CD14-positive monocyte (primary cell): Measurements from ENCODE around the gene SMS. TPM values are rescaled to one million over a fixed set of nuclear protein-coding genes. Genes with fewer than 3 reads are reported as not detected.

ENCODE experiments used
- DNase-seq, 3 donors: peaks; one replicate each; pipeline ENCODE4 v3.0.0-alpha.2; 2011 to 2022
- H2AFZ ChIP-seq: 2 replicates; pipeline ENCODE4 v1.6.0; 2012; ENCODE audit warnings: mild to moderate bottlenecking, low read depth, low read length, inconsistent platforms; ENCODE audit not compliant: insufficient read depth, poor library complexity, severe bottlenecking
- H3K27ac ChIP-seq, 2 donors: 1 replicate in 1 of 2; 2 replicates in 1 of 2; pipeline ENCODE4 v1.5.1; 2012 to 2013; ENCODE audit warnings: low read length in 2 of 2, control low read depth in 1 of 2, inconsistent platforms in 1 of 2, low read depth in 1 of 2, mild to moderate bottlenecking in 1 of 2
- H3K27me3 ChIP-seq, 2 donors: one replicate each; pipeline versions ENCODE4 v1.6.0 to v1.6.1; 2011 to 2013; ENCODE audit warnings: low read length in 2 of 2; ENCODE audit not compliant: control insufficient read depth in 2 of 2, insufficient read depth in 2 of 2
- H3K36me3 ChIP-seq, 2 donors: replicated peaks in 1 of 2; 1 replicate in 1 of 2; 2 replicates in 1 of 2; pipeline versions ENCODE4 v1.5.1 to v1.6.1; 2012 to 2013; ENCODE audit warnings: low read length in 2 of 2, control low read depth in 1 of 2, inconsistent platforms in 1 of 2, mild to moderate bottlenecking in 1 of 2; ENCODE audit not compliant: insufficient read depth in 2 of 2, control insufficient read depth in 1 of 2
- H3K4me1 ChIP-seq, 2 donors: 1 replicate in 1 of 2; 2 replicates in 1 of 2; pipeline versions ENCODE4 v1.5.1 to v1.6.1; 2012 to 2013; ENCODE audit warnings: low read length in 2 of 2, control low read depth in 1 of 2, inconsistent platforms in 1 of 2, mild to moderate bottlenecking in 1 of 2, moderate library complexity in 1 of 2; ENCODE audit not compliant: insufficient read depth in 2 of 2, control insufficient read depth in 1 of 2
- H3K4me2 ChIP-seq: replicated peaks from 2 replicates; pipeline ENCODE3; 2012; ENCODE audit warnings: low read length, moderate library complexity, mild to moderate bottlenecking; ENCODE audit not compliant: poor library complexity, severe bottlenecking; ENCODE audit errors: extremely low read depth
- H3K4me3 ChIP-seq, 3 experiments: fragments of 200-600 bp in 1 of 3; sonication (generic) in 1 of 3; replicated peaks in 1 of 3; 1 replicate in 2 of 3; 2 replicates in 1 of 3; pipeline ENCODE4 v1.5.1; 2011 to 2013; ENCODE audit warnings: low read length in 3 of 3, mild to moderate bottlenecking in 3 of 3, control low read depth in 2 of 3, low read depth in 2 of 3, inconsistent platforms in 1 of 3, moderate library complexity in 1 of 3
- H3K79me2 ChIP-seq: 2 replicates; pipeline ENCODE4 v1.6.0; 2012; ENCODE audit warnings: mild to moderate bottlenecking, control low read depth, inconsistent platforms, low read length, moderate library complexity; ENCODE audit not compliant: insufficient read depth
- H3K9ac ChIP-seq: 2 replicates; pipeline ENCODE4 v1.6.0; 2017; ENCODE audit warnings: low read length, mild to moderate bottlenecking; ENCODE audit not compliant: insufficient read depth, poor library complexity, severe bottlenecking
- H3K9me3 ChIP-seq, 2 donors: replicated peaks in 1 of 2; 1 replicate in 1 of 2; 2 replicates in 1 of 2; pipeline versions ENCODE4 v1.5.1 to v1.6.1; 2012 to 2013; ENCODE audit warnings: low read length in 2 of 2, control low read depth in 1 of 2; ENCODE audit not compliant: control insufficient read depth in 1 of 2, insufficient read depth in 1 of 2
- H4K20me1 ChIP-seq: 2 replicates; pipeline ENCODE4 v1.6.0; 2012; ENCODE audit warnings: mild to moderate bottlenecking, low read length, control low read depth, moderate library complexity; ENCODE audit not compliant: insufficient read depth
- H3K27ac Mint-ChIP-seq, 7 donors: one replicate each; pipeline ENCODE4 v1.8.0; 2020; ENCODE audit warnings: mild to moderate bottlenecking in 7 of 7, mixed read lengths in 7 of 7, moderate library complexity in 6 of 7, inconsistent platforms in 2 of 7
- H3K27me3 Mint-ChIP-seq, 3 donors: one replicate each; pipeline ENCODE4 v1.8.0; 2021 to 2022; ENCODE audit warnings: low read depth in 3 of 3, mild to moderate bottlenecking in 3 of 3, mixed read lengths in 3 of 3, moderate library complexity in 3 of 3, inconsistent platforms in 1 of 3
- H3K36me3 Mint-ChIP-seq, 2 donors: one replicate each; pipeline ENCODE4 v1.8.0; 2020; ENCODE audit warnings: mixed read lengths in 2 of 2, inconsistent platforms in 1 of 2, mild to moderate bottlenecking in 1 of 2
- H3K4me1 Mint-ChIP-seq: one replicate; pipeline ENCODE4 v1.8.0; 2020; ENCODE audit warnings: mild to moderate bottlenecking, mixed read lengths
- H3K4me3 Mint-ChIP-seq, 2 donors: one replicate each; pipeline ENCODE4 v1.8.0; 2020; ENCODE audit warnings: mild to moderate bottlenecking in 2 of 2, mixed read lengths in 2 of 2, moderate library complexity in 1 of 2
- H3K9me3 Mint-ChIP-seq, 7 donors: one replicate each; pipeline ENCODE4 v1.8.0; 2020 to 2022; ENCODE audit warnings: mixed read lengths in 7 of 7, mild to moderate bottlenecking in 6 of 7, moderate library complexity in 6 of 7, inconsistent platforms in 2 of 7
- CTCF ChIP-seq: fragments of 200-600 bp; IDR thresholded peaks from one replicate; pipeline ENCODE4 v1.8.0; 2022; ENCODE audit warnings: antibody characterized with exemption, mild to moderate bottlenecking
- WGBS: methylation state at CpG from one replicate; pipeline ENCODE4 v1.1.5; 2013; ENCODE audit warnings: missing lambda C conversion rate; ENCODE audit not compliant: insufficient coverage; 5-methylcytosine and 5-hydroxymethylcytosine counted together
- intact Hi-C, 2 donors: fragments of 100-400 bp; cut with micrococcal nuclease; formaldehyde crosslinking; loops; one replicate each; pipeline versions ENCODE4 v1.15.0 to v1.15.1; 2023
- polyA plus RNA-seq, 3 donors: library from polyadenylated mRNA; depleted of rRNA in 1 of 3; unstranded in 2 of 3; stranded (reverse) in 1 of 3; fragments of 300-500 nt in 2 of 3; fragments of >200 nt in 1 of 3; fragmentation: Illumina TruSeq in 2 of 3; gene quantifications; 1 replicate in 2 of 3; 2 replicates in 1 of 3; pipeline ENCODE4 v1.2.3, GENCODE V29; 2012 to 2021

Gene SMS
- polyA plus RNA-seq, 3 donors: 24.9 to 75.4 (median 70.8) TPM

- no peak overlapping the region for H3K4me2 ChIP-seq
- peaks cover 95% of the 10 kb centered on the region for H3K79me2 ChIP-seq
- H3K9me3 Mint-ChIP-seq: no peaks in the 10 kb centered on the region
- H3K36me3 Mint-ChIP-seq: peaks cover 0 to 6% of the 10 kb centered on the region in 2 donors
- no peaks in the 10 kb centered on the region for H3K27me3 ChIP-seq
- H3K4me3 Mint-ChIP-seq: no peak overlapping the region
- H3K4me3 ChIP-seq: no peak overlapping the region
- no peak overlapping the region for H2AFZ ChIP-seq
- H3K9me3 ChIP-seq: no peaks in the 10 kb centered on the region
- DNase-seq: no peak
- intact Hi-C loops: no loop called here
- H3K4me1 Mint-ChIP-seq: peaks cover 39% of the 10 kb centered on the region
- no peaks in the 10 kb centered on the region for H3K36me3 ChIP-seq
- WGBS: 60% methylated on average over 5 of the region's 12 CpGs
- H3K27ac Mint-ChIP-seq: peak overlapping the region in 3 of 7 donors; percentile 24 to 64 (median 32)
- TF ChIP-seq CTCF: no peak
- H3K27ac ChIP-seq: no peak overlapping the region
- H4K20me1 ChIP-seq: peaks cover 92% of the 10 kb centered on the region
- H3K4me1 ChIP-seq: peaks cover 13 to 15% of the 10 kb centered on the region in 2 donors
- H3K27me3 Mint-ChIP-seq: no peaks in the 10 kb centered on the region
- H3K9ac ChIP-seq: no peak overlapping the region
Measured at GRCh38 chrX:21959362-21960051, 19.0 kb downstream of the SMS start.

- Mint-ChIP-seq H3K4me1 (peaks cover 27% of the 10 kb centered on the region), H3K27ac (peak overlapping the region in 6 of 7 donors; percentile 5 to 86 (median 58)), H3K36me3 (peaks cover 0 to 6% of the 10 kb centered on the region in 2 donors), H3K9me3 (peaks cover 0 to 2% (median 0%) of the 10 kb centered on the region in 7 donors), H3K27me3 (no peaks in the 10 kb centered on the region), H3K4me3 (peak overlapping the region in 1 of 2 donors; percentile 41)
- peaks cover under 1 to 2% of the 10 kb centered on the region in 2 donors for H3K4me1 ChIP-seq
- 10% methylated on average over 2 of the region's 7 CpGs for WGBS
- H2AFZ ChIP-seq: no peak overlapping the region
- H3K79me2 ChIP-seq: peaks cover 86% of the 10 kb centered on the region
- no peak overlapping the region for H3K27ac ChIP-seq
- no peak for DNase-seq
- no peaks in the 10 kb centered on the region for H3K36me3 ChIP-seq
- no peaks in the 10 kb centered on the region for H3K9me3 ChIP-seq
- H3K9ac ChIP-seq: no peak overlapping the region
- no peaks in the 10 kb centered on the region for H3K27me3 ChIP-seq
- H4K20me1 ChIP-seq: peaks cover 85% of the 10 kb centered on the region
- H3K4me2 ChIP-seq: no peak overlapping the region
- intact Hi-C loops: no loop called here
- no peak overlapping the region for H3K4me3 ChIP-seq
- no peak for TF ChIP-seq CTCF
Measured at GRCh38 chrX:21960569-21961541, 20.3 kb downstream of the SMS start.
